Measurements from ENCODE around the gene ZNF263. TPM values are rescaled to one million over a fixed set of nuclear protein-coding genes. Genes with fewer than 3 reads are reported as not detected.
A peak's percentile ranks its signal among the peaks of the same experiment; 100 is the strongest.

ZNF263 gene
- polyA plus RNA-seq, 1 donor = 42.8 TPM

DNA sequence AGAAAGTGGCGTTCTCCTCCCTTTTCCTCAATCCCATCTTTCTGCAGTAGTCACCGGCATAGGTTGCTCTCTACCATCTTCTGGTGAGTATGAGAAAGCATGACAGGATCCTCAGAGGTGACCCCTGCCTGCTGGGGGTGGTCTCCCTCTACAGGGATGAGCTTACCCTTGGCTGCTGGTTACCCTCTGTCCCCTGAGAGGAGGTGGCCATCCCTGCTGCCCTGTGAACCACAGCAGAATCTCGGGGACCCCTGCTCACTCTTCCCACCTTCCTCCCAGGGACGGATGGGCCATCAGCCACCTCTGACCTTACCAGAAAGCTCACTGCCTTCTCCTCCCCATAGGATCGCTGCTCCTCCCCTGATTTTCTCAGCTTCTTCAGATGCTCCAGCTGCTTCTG is 34.7 kb upstream of the ZNF263 start:
- WGBS (ENCODE audit: insufficient coverage, low lambda C conversion rate) = no CpG with 5 or more reads among the region's 5 CpGs
- H3K27me3 ChIP-seq (ENCODE audit: control insufficient read depth, insufficient read depth, low read length) = no peaks in the 10 kb centered on the region
- H3K27ac ChIP-seq (ENCODE audit: low read length) = no peak overlapping the region
- DNase-seq = no peak
- H3K4me3 ChIP-seq (ENCODE audit: low read length) = no peak overlapping the region
- H3K9me3 ChIP-seq (ENCODE audit: control insufficient read depth, low read depth, low read length) = no peaks in the 10 kb centered on the region
- H3K4me1 ChIP-seq (ENCODE audit: control insufficient read depth, insufficient read depth, low read length) = no peaks in the 10 kb centered on the region
- no peaks in the 10 kb centered on the region for H3K36me3 ChIP-seq (ENCODE audit: control insufficient read depth, insufficient read depth, low read length)

DNA sequence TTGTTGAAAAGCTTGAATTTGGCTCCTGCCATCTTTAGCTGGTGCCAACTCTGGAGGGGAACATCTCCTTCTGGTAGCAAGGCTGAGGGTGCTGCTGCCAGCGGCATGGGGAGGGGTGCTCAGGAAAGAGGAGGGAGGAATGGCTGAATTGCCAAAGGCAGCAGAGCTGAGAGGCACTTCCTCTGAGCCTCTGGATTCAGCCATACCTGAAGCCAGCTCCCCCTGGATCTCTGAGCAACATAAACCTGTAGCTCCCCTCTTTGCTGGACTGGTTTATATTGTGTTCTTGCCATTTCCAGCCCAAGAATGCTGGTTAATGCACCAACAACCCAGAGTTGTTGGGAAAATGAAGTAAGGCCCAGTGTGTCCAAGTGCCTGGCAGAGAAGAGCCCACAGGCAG is 34.3 kb upstream of the ZNF263 start:
- no CpG with 5 or more reads among the region's 1 CpG for WGBS (ENCODE audit: insufficient coverage, low lambda C conversion rate)
- H3K4me3 ChIP-seq (ENCODE audit: low read length) = no peak overlapping the region
- H3K27ac ChIP-seq (ENCODE audit: low read length) = no peak overlapping the region
- no peaks in the 10 kb centered on the region for H3K27me3 ChIP-seq (ENCODE audit: control insufficient read depth, insufficient read depth, low read length)
- DNase-seq = no peak
- no peaks in the 10 kb centered on the region for H3K36me3 ChIP-seq (ENCODE audit: control insufficient read depth, insufficient read depth, low read length)
- H3K9me3 ChIP-seq (ENCODE audit: control insufficient read depth, low read depth, low read length) = no peaks in the 10 kb centered on the region
- no peaks in the 10 kb centered on the region for H3K4me1 ChIP-seq (ENCODE audit: control insufficient read depth, insufficient read depth, low read length)

DNA sequence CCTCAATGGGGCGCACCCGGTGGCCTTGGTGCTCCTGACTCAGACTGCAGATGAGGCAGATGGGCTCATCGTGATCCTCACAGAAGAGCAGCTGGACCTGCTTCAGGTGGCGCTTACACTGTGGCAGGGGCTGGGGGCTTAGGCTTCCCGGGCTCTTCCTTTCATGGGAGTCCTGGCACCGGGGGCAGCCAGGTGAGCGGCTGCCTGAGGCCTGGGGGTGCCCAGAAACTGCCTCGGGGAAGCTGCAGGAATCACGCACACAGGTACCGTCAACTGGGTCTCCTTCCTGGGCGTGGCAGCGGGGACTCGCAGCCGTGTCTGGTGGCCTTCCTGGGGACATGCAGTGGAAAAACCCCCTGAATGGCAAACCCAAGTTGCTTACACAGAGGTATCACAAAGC is 33.8 kb upstream of the ZNF263 start:
- H3K27ac ChIP-seq (ENCODE audit: low read length) = no peak overlapping the region
- no peaks in the 10 kb centered on the region for H3K4me1 ChIP-seq (ENCODE audit: control insufficient read depth, insufficient read depth, low read length)
- no CpG with 5 or more reads among the region's 14 CpGs for WGBS (ENCODE audit: insufficient coverage, low lambda C conversion rate)
- no peaks in the 10 kb centered on the region for H3K9me3 ChIP-seq (ENCODE audit: control insufficient read depth, low read depth, low read length)
- peaks cover under 1% of the 10 kb centered on the region for H3K27me3 ChIP-seq (ENCODE audit: control insufficient read depth, insufficient read depth, low read length)
- no peak for DNase-seq
- H3K36me3 ChIP-seq (ENCODE audit: control insufficient read depth, insufficient read depth, low read length) = no peaks in the 10 kb centered on the region
- no peak overlapping the region for H3K4me3 ChIP-seq (ENCODE audit: low read length)

GRCh38 chr16:3252967-3253366 is 30.3 kb upstream of the ZNF263 start:
- Histone ChIP-seq H3K4me3 (ENCODE audit: low read length) (no peak overlapping the region), H3K9me3 (ENCODE audit: control insufficient read depth, low read depth, low read length) (no peaks in the 10 kb centered on the region), H3K36me3 (ENCODE audit: control insufficient read depth, insufficient read depth, low read length) (no peaks in the 10 kb centered on the region), H3K27me3 (ENCODE audit: control insufficient read depth, insufficient read depth, low read length) (peaks cover 10% of the 10 kb centered on the region), H3K4me1 (ENCODE audit: control insufficient read depth, insufficient read depth, low read length) (no peaks in the 10 kb centered on the region), H3K27ac (ENCODE audit: low read length) (no peak overlapping the region)
- DNase-seq = no peak
- WGBS (ENCODE audit: insufficient coverage, low lambda C conversion rate) = 50% methylated on average over 2 of the region's 4 CpGs

DNA sequence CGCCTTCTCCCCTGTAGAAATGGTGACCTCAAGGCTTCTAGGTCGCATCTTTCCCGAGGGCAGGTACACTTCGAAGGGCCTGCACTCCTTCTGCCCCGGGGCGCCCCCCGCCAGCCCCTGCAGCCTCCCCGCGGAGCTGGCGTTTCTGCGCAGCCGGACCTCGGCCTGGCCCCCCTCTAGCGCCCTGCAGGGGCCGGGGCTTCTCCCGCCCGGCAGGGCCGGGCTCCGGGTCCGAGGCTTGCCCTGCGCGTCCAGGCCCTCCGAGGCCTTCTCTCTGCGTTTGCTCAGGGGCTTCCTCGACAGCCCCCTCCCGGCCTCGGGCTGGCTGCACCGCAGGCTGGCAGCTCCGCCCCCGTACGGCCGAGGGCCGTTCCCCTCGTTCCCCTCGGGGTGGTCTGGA is 29.0 kb upstream of the ZNF263 start:
- H3K4me1 ChIP-seq (ENCODE audit: control insufficient read depth, insufficient read depth, low read length) = no peaks in the 10 kb centered on the region
- no CpG with 5 or more reads among the region's 35 CpGs for WGBS (ENCODE audit: insufficient coverage, low lambda C conversion rate)

GRCh38 chr16:3256146-3256865 is 27.0 kb upstream of the ZNF263 start, which contains the start of gene MEFV:
MEFV (minus strand) TSS chr16:3256633; CDS start chr16:3256587, 46 bp downstream.
- Histone ChIP-seq H3K4me3 (ENCODE audit: low read length) (no peak within 1 kb of the TSS), H3K27me3 (ENCODE audit: control insufficient read depth, insufficient read depth, low read length) (peaks cover 16% of the 10 kb centered on the region), H3K9me3 (ENCODE audit: control insufficient read depth, low read depth, low read length) (no peaks in the 10 kb centered on the region), H3K36me3 (ENCODE audit: control insufficient read depth, insufficient read depth, low read length) (no peaks in the 10 kb centered on the region), H3K4me1 (ENCODE audit: control insufficient read depth, insufficient read depth, low read length) (no peaks in the 10 kb centered on the region), H3K27ac (ENCODE audit: low read length) (no peak within 1 kb of the TSS)
- DNase-seq = no peak
- no CpG with 5 or more reads among the region's 14 CpGs for WGBS (ENCODE audit: insufficient coverage, low lambda C conversion rate)

More for the DNA sequence above, 29.0 kb upstream of the ZNF263 start:
- peaks cover 16% of the 10 kb centered on the region for H3K27me3 ChIP-seq (ENCODE audit: control insufficient read depth, insufficient read depth, low read length)
- no peaks in the 10 kb centered on the region for H3K9me3 ChIP-seq (ENCODE audit: control insufficient read depth, low read depth, low read length)
- no peak overlapping the region for H3K27ac ChIP-seq (ENCODE audit: low read length)
- H3K36me3 ChIP-seq (ENCODE audit: control insufficient read depth, insufficient read depth, low read length) = no peaks in the 10 kb centered on the region
- H3K4me3 ChIP-seq (ENCODE audit: low read length) = no peak overlapping the region
- DNase-seq = no peak

GRCh38 chr16:3256866-3257465 is 26.3 kb upstream of the ZNF263 start:
- no peak overlapping the region for H3K27ac ChIP-seq (ENCODE audit: low read length)
- H3K4me1 ChIP-seq (ENCODE audit: control insufficient read depth, insufficient read depth, low read length) = no peaks in the 10 kb centered on the region
- peaks cover 16% of the 10 kb centered on the region for H3K27me3 ChIP-seq (ENCODE audit: control insufficient read depth, insufficient read depth, low read length)
- WGBS (ENCODE audit: insufficient coverage, low lambda C conversion rate) = no CpG with 5 or more reads among the region's 9 CpGs
- H3K4me3 ChIP-seq (ENCODE audit: low read length) = no peak overlapping the region
- DNase-seq = no peak
- H3K36me3 ChIP-seq (ENCODE audit: control insufficient read depth, insufficient read depth, low read length) = no peaks in the 10 kb centered on the region
- H3K9me3 ChIP-seq (ENCODE audit: control insufficient read depth, low read depth, low read length) = no peaks in the 10 kb centered on the region

- no peak for DNase-seq
- H3K27ac ChIP-seq (ENCODE audit: low read length) = no peak overlapping the region
- no peaks in the 10 kb centered on the region for H3K36me3 ChIP-seq (ENCODE audit: control insufficient read depth, insufficient read depth, low read length)
- peaks cover 12% of the 10 kb centered on the region for H3K27me3 ChIP-seq (ENCODE audit: control insufficient read depth, insufficient read depth, low read length)
- peaks cover 6% of the 10 kb centered on the region for H3K9me3 ChIP-seq (ENCODE audit: control insufficient read depth, low read depth, low read length)
- no peak overlapping the region for H3K4me3 ChIP-seq (ENCODE audit: low read length)
- H3K4me1 ChIP-seq (ENCODE audit: control insufficient read depth, insufficient read depth, low read length) = peaks cover 3% of the 10 kb centered on the region
- WGBS (ENCODE audit: insufficient coverage, low lambda C conversion rate) = no CpG with 5 or more reads among the region's 8 CpGs
These were observed 23.5 kb upstream of the ZNF263 start for GRCh38 chr16:3259836-3260235.

GRCh38 chr16:3262517-3262916 is 20.8 kb upstream of the ZNF263 start:
- Histone ChIP-seq H3K27me3 (ENCODE audit: control insufficient read depth, insufficient read depth, low read length) (peaks cover 7% of the 10 kb centered on the region), H3K27ac (ENCODE audit: low read length) (no peak overlapping the region), H3K4me3 (ENCODE audit: low read length) (no peak overlapping the region), H3K9me3 (ENCODE audit: control insufficient read depth, low read depth, low read length) (peaks cover 12% of the 10 kb centered on the region), H3K4me1 (ENCODE audit: control insufficient read depth, insufficient read depth, low read length) (peaks cover 6% of the 10 kb centered on the region), H3K36me3 (ENCODE audit: control insufficient read depth, insufficient read depth, low read length) (no peaks in the 10 kb centered on the region)
- no peak for DNase-seq
- no CpG with 5 or more reads among the region's 4 CpGs for WGBS (ENCODE audit: insufficient coverage, low lambda C conversion rate)

DNA sequence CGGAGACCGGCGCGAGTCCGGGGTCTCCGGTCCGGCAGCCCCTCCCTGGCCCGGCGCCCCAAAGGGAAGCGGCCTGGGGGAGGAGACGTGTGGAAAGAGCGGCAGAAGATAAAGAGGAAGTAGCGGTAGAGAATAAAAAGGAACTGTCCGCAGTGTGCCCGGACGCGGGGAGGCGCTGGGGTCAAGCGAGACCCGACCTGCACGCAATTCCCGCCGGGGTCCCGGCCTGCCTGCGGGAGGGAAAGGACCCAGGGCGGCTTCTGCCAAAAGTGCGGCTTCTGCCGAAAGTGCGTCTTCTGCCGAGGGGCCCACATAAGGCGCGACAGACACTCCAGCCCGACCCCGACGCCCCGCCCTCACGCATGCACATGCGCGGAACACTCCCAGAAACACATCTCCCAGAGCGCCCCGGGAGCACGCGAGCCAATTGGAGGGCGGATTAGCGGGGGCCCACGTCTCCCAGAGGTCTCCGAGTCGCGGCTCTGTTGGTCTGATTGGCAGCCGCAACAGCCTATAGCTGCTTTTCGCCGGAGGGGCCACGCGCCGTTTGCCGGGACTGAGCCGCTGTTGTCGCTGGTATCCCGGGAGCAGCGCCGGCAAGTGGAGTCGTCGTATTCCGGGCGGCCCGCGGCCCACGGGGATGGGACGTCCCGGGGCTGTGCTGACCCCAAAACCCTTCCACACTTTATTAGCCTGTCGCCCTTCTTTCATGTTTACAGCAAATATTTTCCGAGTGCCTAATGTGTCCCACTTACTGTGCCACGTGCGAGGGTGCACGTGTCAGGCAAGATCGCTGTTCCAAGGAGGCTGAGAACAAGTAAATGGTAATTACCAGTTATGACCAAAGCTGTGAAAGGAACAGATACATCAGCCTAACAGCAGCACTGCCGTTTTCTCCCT is 18.9 kb upstream of the ZNF263 start:
- H3K36me3 ChIP-seq (ENCODE audit: control insufficient read depth, insufficient read depth, low read length) = no peaks in the 10 kb centered on the region
- no peaks in the 10 kb centered on the region for H3K27me3 ChIP-seq (ENCODE audit: control insufficient read depth, insufficient read depth, low read length)
- H3K9me3 ChIP-seq (ENCODE audit: control insufficient read depth, low read depth, low read length) = peaks cover 12% of the 10 kb centered on the region
- DNase-seq = peak; percentile 96 to 99
- H3K27ac ChIP-seq (ENCODE audit: low read length) = peak overlapping the region; percentile 81
- H3K4me3 ChIP-seq (ENCODE audit: low read length) = peak overlapping the region; percentile 48
- 67% methylated on average over 1 of the region's 77 CpGs for WGBS (ENCODE audit: insufficient coverage, low lambda C conversion rate)
- H3K4me1 ChIP-seq (ENCODE audit: control insufficient read depth, insufficient read depth, low read length) = peaks cover 6% of the 10 kb centered on the region
